Measurements from ENCODE around the gene MAD1L1.

The MAD1L1 gene

GRCh38 chr7:1894906-1895663 is 337.7 kb downstream of the MAD1L1 start:
- Histone ChIP-seq H3K9ac (ENCODE audit: low read length in 2 of 2) (no peak overlapping the region), H3K4me1 (ENCODE audit: control insufficient read depth, insufficient read depth, low read length) (no peaks in the 10 kb centered on the region), H3K27me3 (ENCODE audit: control insufficient read depth in 1 of 2, insufficient read depth in 2 of 2, low read length in 2 of 2) (no peaks in the 10 kb centered on the region), H3K36me3 (ENCODE audit: control insufficient read depth in 2 of 2, insufficient read depth in 2 of 2, low read length in 2 of 2) (peaks cover 0 to 4% of the 10 kb centered on the region in 2 donors), H3K27ac (ENCODE audit: low read length) (no peak overlapping the region), H3K9me3 (ENCODE audit: control insufficient read depth in 2 of 2, low read length in 2 of 2) (no peaks in the 10 kb centered on the region), H3K4me3 (ENCODE audit: low read length in 2 of 2) (no peak overlapping the region)

DNA sequence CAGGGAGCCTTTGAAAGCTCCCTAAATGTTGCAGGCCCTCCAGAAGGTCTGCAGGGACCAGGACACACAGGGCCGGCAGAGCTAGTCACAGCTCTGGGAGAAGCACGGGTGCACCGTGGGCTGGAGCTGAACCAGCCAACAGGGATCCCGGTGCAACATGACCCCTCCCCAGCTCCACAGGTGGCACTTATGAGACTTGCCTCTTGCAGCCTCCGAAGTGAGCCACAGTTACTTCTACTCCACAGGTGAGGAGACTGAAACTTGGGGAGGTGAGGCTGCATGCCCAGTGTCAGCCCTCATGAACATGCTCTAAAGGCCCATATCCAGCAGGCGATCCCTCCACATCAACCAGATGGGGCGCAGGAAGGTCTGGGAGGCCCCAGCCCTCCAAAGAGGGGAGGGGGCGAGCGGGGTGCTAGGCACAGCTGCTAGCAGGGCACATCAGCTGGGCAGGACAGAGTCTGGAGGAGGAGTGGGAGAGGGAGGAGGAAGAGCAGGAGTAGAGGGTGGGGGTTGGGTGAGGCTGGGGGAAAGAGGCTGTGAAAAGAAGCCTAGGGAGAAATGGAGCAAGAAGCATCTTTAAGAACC is 338.3 kb downstream of the MAD1L1 start:
- Histone ChIP-seq H3K27me3 (ENCODE audit: control insufficient read depth in 1 of 2, insufficient read depth in 2 of 2, low read length in 2 of 2) (no peaks in the 10 kb centered on the region), H3K4me3 (ENCODE audit: low read length in 2 of 2) (no peak overlapping the region), H3K9ac (ENCODE audit: low read length in 2 of 2) (no peak overlapping the region), H3K36me3 (ENCODE audit: control insufficient read depth in 2 of 2, insufficient read depth in 2 of 2, low read length in 2 of 2) (peaks cover 0 to 4% of the 10 kb centered on the region in 2 donors), H3K4me1 (ENCODE audit: control insufficient read depth, insufficient read depth, low read length) (no peaks in the 10 kb centered on the region), H3K9me3 (ENCODE audit: control insufficient read depth in 2 of 2, low read length in 2 of 2) (no peaks in the 10 kb centered on the region), H3K27ac (ENCODE audit: low read length) (no peak overlapping the region)

- Histone ChIP-seq H3K9ac (ENCODE audit: low read length in 2 of 2) (no peak overlapping the region), H3K27me3 (ENCODE audit: control insufficient read depth in 1 of 2, insufficient read depth in 2 of 2, low read length in 2 of 2) (no peaks in the 10 kb centered on the region), H3K4me3 (ENCODE audit: low read length in 2 of 2) (no peak overlapping the region), H3K27ac (ENCODE audit: low read length) (no peak overlapping the region), H3K36me3 (ENCODE audit: control insufficient read depth in 2 of 2, insufficient read depth in 2 of 2, low read length in 2 of 2) (peaks cover 0 to 9% of the 10 kb centered on the region in 2 donors), H3K4me1 (ENCODE audit: control insufficient read depth, insufficient read depth, low read length) (no peaks in the 10 kb centered on the region), H3K9me3 (ENCODE audit: control insufficient read depth in 2 of 2, low read length in 2 of 2) (no peaks in the 10 kb centered on the region)
Measured at GRCh38 chr7:1893451-1893850, 339.3 kb downstream of the MAD1L1 start.

GRCh38 chr7:1893036-1893435 is 339.7 kb downstream of the MAD1L1 start:
- Histone ChIP-seq H3K4me1 (ENCODE audit: control insufficient read depth, insufficient read depth, low read length) (no peaks in the 10 kb centered on the region), H3K4me3 (ENCODE audit: low read length in 2 of 2) (no peak overlapping the region), H3K9me3 (ENCODE audit: control insufficient read depth in 2 of 2, low read length in 2 of 2) (no peaks in the 10 kb centered on the region), H3K27ac (ENCODE audit: low read length) (no peak overlapping the region), H3K27me3 (ENCODE audit: control insufficient read depth in 1 of 2, insufficient read depth in 2 of 2, low read length in 2 of 2) (no peaks in the 10 kb centered on the region), H3K36me3 (ENCODE audit: control insufficient read depth in 2 of 2, insufficient read depth in 2 of 2, low read length in 2 of 2) (peaks cover 1 to 14% of the 10 kb centered on the region in 2 donors), H3K9ac (ENCODE audit: low read length in 2 of 2) (no peak overlapping the region)

- H3K9ac ChIP-seq (ENCODE audit: low read length in 2 of 2), result no peak overlapping the region
- no peaks in the 10 kb centered on the region for H3K4me1 ChIP-seq (ENCODE audit: control insufficient read depth, insufficient read depth, low read length)
- H3K9me3 ChIP-seq (ENCODE audit: control insufficient read depth in 2 of 2, low read length in 2 of 2), result no peaks in the 10 kb centered on the region
- H3K36me3 ChIP-seq (ENCODE audit: control insufficient read depth in 2 of 2, insufficient read depth in 2 of 2, low read length in 2 of 2), result peaks cover 9 to 16% of the 10 kb centered on the region in 2 donors
- H3K27ac ChIP-seq (ENCODE audit: low read length), result no peak overlapping the region
- H3K27me3 ChIP-seq (ENCODE audit: control insufficient read depth in 1 of 2, insufficient read depth in 2 of 2, low read length in 2 of 2), result no peaks in the 10 kb centered on the region
- H3K4me3 ChIP-seq (ENCODE audit: low read length in 2 of 2), result no peak overlapping the region
Measured at GRCh38 chr7:1892011-1892965, 340.5 kb downstream of the MAD1L1 start.

- Histone ChIP-seq H3K27ac (ENCODE audit: low read length) (no peak overlapping the region), H3K4me3 (ENCODE audit: low read length in 2 of 2) (no peak overlapping the region), H3K27me3 (ENCODE audit: control insufficient read depth in 1 of 2, insufficient read depth in 2 of 2, low read length in 2 of 2) (no peaks in the 10 kb centered on the region), H3K9me3 (ENCODE audit: control insufficient read depth in 2 of 2, low read length in 2 of 2) (no peaks in the 10 kb centered on the region), H3K4me1 (ENCODE audit: control insufficient read depth, insufficient read depth, low read length) (no peaks in the 10 kb centered on the region), H3K36me3 (ENCODE audit: control insufficient read depth in 2 of 2, insufficient read depth in 2 of 2, low read length in 2 of 2) (peaks cover 10 to 17% of the 10 kb centered on the region in 2 donors), H3K9ac (ENCODE audit: low read length in 2 of 2) (no peak overlapping the region)
Measured at GRCh38 chr7:1890289-1891235, 342.2 kb downstream of the MAD1L1 start.

GRCh38 chr7:1889556-1890181 is 343.1 kb downstream of the MAD1L1 start:
- Histone ChIP-seq H3K4me1 (ENCODE audit: control insufficient read depth, insufficient read depth, low read length) (peaks cover 2% of the 10 kb centered on the region), H3K27me3 (ENCODE audit: control insufficient read depth in 1 of 2, insufficient read depth in 2 of 2, low read length in 2 of 2) (no peaks in the 10 kb centered on the region), H3K9me3 (ENCODE audit: control insufficient read depth in 2 of 2, low read length in 2 of 2) (no peaks in the 10 kb centered on the region), H3K4me3 (ENCODE audit: low read length in 2 of 2) (no peak overlapping the region), H3K36me3 (ENCODE audit: control insufficient read depth in 2 of 2, insufficient read depth in 2 of 2, low read length in 2 of 2) (peaks cover 10 to 17% of the 10 kb centered on the region in 2 donors), H3K9ac (ENCODE audit: low read length in 2 of 2) (no peak overlapping the region), H3K27ac (ENCODE audit: low read length) (no peak overlapping the region)

DNA sequence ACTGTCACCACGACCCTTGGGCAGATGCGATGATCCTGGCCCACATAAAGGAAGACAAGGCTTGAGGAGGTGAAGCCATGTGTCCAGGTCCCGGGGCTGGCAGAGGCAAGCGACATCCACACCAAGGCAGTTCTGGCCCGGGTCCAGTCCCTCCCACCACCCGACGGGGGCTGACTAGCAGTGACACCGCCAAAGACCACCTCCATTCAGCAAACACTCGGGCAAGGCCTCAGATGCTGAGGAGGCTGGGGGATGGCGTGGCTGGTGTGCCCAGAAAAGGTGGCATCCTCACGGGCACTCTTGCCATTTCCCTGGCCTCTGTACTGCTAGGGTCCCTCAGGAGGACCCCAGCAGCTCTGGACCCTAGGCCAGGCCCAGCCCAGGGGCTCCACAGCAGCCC is 343.7 kb downstream of the MAD1L1 start:
- Histone ChIP-seq H3K27me3 (ENCODE audit: control insufficient read depth in 1 of 2, insufficient read depth in 2 of 2, low read length in 2 of 2) (no peaks in the 10 kb centered on the region), H3K27ac (ENCODE audit: low read length) (no peak overlapping the region), H3K4me1 (ENCODE audit: control insufficient read depth, insufficient read depth, low read length) (peaks cover 2% of the 10 kb centered on the region), H3K4me3 (ENCODE audit: low read length in 2 of 2) (no peak overlapping the region), H3K9me3 (ENCODE audit: control insufficient read depth in 2 of 2, low read length in 2 of 2) (no peaks in the 10 kb centered on the region), H3K9ac (ENCODE audit: low read length in 2 of 2) (no peak overlapping the region), H3K36me3 (ENCODE audit: control insufficient read depth in 2 of 2, insufficient read depth in 2 of 2, low read length in 2 of 2) (peaks cover 10 to 17% of the 10 kb centered on the region in 2 donors)

GRCh38 chr7:1888425-1888824 is 344.3 kb downstream of the MAD1L1 start:
- Histone ChIP-seq H3K9ac (ENCODE audit: low read length in 2 of 2) (no peak overlapping the region), H3K27me3 (ENCODE audit: control insufficient read depth in 1 of 2, insufficient read depth in 2 of 2, low read length in 2 of 2) (no peaks in the 10 kb centered on the region), H3K4me3 (ENCODE audit: low read length in 2 of 2) (no peak overlapping the region), H3K9me3 (ENCODE audit: control insufficient read depth in 2 of 2, low read length in 2 of 2) (no peaks in the 10 kb centered on the region), H3K36me3 (ENCODE audit: control insufficient read depth in 2 of 2, insufficient read depth in 2 of 2, low read length in 2 of 2) (peaks cover 10 to 17% of the 10 kb centered on the region in 2 donors), H3K27ac (ENCODE audit: low read length) (no peak overlapping the region), H3K4me1 (ENCODE audit: control insufficient read depth, insufficient read depth, low read length) (peaks cover 2% of the 10 kb centered on the region)
